AG08396 (cell line): ENCODE measurements around the gene BRMS1.

ENCODE experiments used
- DNase-seq: peaks from one replicate; pipeline ENCODE4 v3.0.0; 2012; ENCODE audit warnings: low spot score, mixed read lengths

BRMS1 gene

DNA sequence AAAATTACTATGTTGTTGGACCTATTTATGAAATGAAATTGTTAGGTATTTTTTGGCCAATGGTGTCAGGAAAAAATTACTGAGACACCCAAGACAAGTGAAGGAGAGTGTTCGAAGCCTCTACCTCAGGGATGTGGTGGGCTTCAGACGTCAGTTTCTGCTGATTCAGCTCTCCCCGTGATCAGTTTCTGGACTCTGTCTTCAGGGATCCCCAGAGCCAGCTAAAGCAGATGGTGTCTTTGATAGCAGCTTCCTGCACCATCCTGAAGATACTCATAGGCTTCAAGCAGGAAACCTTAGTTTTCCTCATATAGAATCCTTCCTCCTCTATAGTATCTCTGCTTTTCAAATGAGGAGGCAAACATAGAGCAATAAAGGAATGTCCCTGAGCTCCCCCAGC lies 35.4 kb downstream of the BRMS1 start:
- no peak for DNase-seq

DNA sequence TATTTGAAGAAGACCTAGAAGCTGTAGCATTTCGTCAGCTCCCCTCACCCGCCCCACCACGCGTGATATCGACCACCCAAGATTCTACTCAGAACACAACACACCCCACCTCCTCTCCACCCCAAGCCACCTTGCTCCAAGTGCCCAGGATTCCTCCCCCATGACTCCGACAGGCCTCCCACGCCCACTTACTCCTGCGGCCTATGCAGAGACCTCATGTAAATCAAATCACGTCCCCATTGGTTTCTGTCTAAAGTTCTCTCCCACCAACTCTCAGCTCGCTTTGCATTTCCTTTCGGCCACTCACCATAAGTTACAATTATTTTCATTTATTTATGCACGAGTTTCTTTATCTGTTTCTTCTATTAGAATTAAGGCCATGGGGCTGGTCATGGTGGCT lies 42.2 kb downstream of the BRMS1 start:
- DNase-seq: no peak

- DNase-seq: no peak
Measured at GRCh38 chr11:66299186-66299585, 45.7 kb downstream of the BRMS1 start.

DNA sequence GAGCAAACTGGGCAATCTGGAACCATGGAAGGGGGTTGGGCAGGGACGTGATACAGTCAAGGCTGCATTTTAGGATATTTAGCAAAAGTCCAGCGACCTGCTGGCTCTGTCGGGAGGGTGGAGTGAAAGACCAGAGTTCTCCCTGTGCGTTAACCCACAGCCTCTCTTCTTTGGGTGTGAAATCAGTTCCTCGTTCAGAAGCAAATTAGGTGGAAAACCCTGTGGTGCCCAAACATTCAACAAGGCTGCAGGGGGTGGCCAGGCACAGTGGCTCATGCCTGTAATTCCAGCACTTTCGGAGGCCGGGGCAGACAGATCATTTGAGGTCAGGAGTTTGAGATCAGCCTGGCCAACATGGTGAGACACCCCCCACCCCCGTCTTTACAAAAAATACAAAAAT lies 47.3 kb downstream of the BRMS1 start:
- no peak for DNase-seq

DNA sequence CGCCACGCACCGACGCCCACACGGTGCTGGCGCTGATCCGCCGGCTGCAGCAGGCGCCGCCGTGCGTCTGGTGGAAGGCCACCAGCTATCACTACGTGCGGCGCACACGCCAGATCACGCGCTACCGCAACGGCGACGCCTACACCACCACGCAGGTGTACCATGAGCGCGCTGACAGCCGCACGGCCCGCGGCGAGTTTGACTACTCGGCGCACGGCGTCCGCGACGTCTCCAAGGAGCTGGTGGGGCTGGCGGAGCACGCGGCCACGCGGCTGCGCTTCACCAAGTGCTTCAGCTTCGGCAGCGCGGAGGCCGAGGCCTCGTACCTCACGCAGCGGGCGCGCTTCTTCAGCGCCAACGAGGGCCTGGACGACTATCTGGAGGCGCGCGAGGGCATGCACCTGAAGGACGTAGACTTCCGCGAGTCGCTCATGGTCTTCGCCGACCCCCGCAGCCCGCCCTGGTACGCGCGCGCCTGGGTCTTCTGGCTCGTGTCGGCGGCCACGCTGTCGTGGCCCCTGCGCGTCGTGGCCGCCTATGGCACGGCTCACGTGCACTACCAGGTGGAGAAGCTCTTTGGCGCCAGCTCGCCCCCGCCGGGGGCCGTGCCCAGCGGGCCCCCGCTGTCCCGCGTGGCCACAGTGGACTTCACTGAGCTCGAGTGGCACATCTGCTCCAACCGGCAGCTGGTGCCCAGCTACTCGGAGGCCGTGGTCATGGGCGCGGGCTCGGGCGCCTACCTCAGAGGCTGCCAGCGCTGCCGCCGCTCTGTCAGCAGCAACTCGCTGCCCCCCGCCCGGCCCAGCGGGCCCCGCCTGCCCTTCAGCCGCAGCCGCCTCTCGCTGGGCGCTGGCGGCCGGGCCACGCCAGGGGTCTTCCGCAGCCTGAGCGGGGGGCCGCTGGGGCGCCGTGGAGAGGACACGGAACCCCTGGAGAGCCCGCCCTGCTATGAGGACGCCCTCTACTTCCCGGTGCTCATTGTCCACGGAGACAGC lies 50.0 kb downstream of the BRMS1 start:
- DNase-seq: no peak

DNA sequence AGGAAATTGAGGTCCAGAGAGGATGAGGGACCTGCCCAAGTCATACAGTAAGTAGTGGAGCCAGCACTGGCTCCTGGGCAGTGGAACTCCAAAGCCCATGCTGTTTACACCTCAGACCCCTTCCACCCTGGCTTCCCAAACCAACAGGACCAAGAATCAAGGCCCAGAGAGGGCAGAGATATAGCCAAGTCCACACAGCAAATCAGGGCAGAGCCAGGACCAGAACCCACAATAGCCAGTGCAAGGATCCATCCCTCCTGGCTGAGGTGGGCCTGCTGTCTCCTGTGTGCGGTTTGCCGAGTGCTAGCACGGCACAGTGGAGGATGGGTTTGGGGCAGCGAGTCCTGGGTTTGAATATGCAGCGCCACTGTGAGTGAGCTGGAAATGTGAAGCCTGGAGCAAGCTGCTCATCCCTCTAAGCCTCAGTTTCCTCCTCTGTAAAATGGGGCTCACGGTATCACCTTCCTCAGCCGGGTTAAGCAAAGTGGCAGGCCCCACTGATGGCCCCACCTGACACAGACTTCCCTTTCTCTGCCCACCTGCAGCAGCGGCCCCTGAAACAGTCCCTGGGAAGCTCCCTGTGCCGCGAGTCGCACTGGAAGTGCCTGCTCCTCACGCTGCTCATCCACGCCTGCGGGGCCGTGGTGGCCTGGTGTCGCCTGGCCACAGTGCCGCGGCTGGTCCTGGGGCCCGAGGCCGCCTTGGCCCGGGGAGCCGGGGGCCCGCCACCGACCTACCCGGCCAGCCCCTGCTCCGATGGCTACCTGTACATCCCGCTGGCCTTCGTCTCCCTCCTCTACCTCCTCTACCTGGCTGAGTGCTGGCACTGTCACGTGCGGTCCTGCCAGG lies 50.9 kb downstream of the BRMS1 start:
- DNase-seq: no peak

DNA sequence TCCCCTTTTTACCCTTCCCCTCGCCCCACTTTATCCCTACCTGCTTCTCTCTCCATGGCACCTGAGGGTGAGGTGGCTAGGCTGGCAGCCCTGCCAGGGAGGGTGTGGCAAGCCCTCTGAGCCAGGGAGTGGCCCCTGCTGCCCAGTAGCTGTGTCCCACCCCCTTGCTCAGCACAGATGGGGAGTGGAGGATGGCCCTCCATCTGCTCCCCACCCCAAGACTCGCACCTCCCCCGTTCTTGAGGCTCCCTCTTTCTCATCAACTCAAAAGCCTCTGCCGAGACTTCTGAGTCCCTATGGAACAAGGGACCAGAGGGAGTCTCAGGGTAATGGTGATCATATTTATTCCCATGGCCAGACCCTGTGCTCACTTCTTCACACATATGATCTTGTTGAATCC lies 51.6 kb downstream of the BRMS1 start:
- DNase-seq: no peak

DNA sequence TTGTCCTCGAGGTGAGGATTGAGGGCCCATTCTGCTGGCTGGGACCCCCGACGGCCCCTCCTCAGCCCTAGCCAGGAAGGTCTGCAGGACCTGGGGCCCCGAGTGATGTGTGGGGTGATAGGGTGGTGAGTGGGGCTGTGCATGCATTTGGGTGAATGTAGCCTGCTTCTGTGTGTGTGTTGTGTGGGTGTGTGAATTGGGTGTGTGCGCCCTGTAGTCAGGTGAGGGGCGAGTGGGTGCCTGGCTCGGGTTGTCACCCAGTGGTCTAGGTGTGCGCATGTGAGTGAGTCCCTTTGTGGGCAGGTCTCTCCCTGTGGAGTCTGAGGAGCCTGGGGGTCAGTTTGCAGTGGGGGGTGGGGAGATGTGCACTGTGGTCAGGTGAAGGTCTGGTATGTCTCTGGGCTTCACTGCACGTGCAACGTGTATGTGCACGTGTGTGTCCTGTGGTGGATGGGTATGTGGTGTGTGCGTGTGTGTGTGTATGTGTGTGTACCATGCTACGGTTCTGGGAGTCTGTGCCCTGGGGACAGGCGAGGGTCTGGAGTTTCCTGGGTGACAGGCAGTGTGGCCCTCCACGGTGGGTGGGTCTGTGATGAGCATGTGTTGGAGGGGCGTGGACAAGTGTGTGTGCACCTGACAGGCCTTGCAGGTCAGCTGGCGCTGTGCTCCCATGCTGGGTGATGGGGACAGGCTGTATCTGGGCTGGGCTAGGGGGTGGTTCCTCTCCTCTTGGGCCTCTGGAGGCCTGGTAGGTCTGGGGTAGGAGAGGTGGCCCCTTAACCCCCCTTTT lies 52.2 kb downstream of the BRMS1 start:
- no peak for DNase-seq

GRCh38 chr11:66291706-66292542 lies 53.0 kb downstream of the BRMS1 start, which contains the start of gene TMEM151A:
Gene TMEM151A, plus strand, starts transcription at chr11:66291894. Its CDS starts 120 bp downstream, at chr11:66292014.
- no peak for DNase-seq

DNA sequence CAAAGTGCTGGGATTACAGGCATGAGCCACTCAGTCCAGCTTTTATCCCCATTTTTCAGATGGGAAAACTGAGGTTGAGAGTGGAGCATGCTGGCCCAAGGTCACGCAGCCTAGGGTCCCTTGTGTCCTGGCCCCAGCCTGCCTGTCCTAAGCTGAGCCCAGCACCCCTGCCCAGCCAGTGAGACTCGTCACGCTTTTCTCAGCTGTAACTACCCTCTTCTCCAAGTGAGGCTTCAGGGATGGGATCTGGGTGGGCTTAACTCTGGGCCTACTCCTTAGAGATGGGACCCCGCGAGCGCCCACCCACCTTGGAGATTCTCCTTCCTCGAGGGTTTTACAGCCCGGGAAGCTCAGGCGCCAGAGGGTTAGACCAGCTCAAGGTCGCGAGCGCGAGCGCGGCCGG lies 53.6 kb downstream of the BRMS1 start:
- no peak for DNase-seq

GRCh38 chr11:66290330-66290621 lies 54.6 kb downstream of the BRMS1 start:
- DNase-seq: no peak

- peak; percentile 85 for DNase-seq
Measured at GRCh38 chr11:66289548-66290329, 55.2 kb downstream of the BRMS1 start.

GRCh38 chr11:66288671-66289547 lies 56.0 kb downstream of the BRMS1 start, which contains the start of gene YIF1A:
Gene YIF1A, minus strand, starts transcription at chr11:66289143. Its CDS starts 158 bp downstream, at chr11:66288985.
- peak; percentile 100 for DNase-seq

- DNase-seq: no peak
Measured at GRCh38 chr11:66287889-66288670, 56.8 kb downstream of the BRMS1 start.
